ENCODE data around the gene WDFY4.

The WDFY4 gene

GRCh38 chr10:48714088-48714487 is 29.4 kb downstream of the WDFY4 start:
- Histone ChIP-seq H3K9ac (ENCODE audit: low read length) (no peak overlapping the region), H3K27ac (ENCODE audit: low read length, poor library complexity, severe bottlenecking) (no peak overlapping the region), H3K4ac (ENCODE audit: low read depth in 1 of 2, low read length in 2 of 2) (no peak overlapping the region), H2BK15ac (ENCODE audit: low read depth, poor library complexity, severe bottlenecking) (no peak overlapping the region), H3K79me1 (replicated peaks; ENCODE audit: low read length, poor library complexity, severe bottlenecking) (no peaks in the 10 kb centered on the region), H3K36me3 (ENCODE audit: control insufficient read depth in 1 of 2, insufficient read depth in 2 of 2, low read depth in 1 of 2, low read length in 2 of 2) (no peaks in the 10 kb centered on the region), H2AK5ac (ENCODE audit: low read length, severe bottlenecking) (no peak overlapping the region), H2BK5ac (ENCODE audit: low read depth, low read length, poor library complexity, severe bottlenecking) (no peak overlapping the region), H3K14ac (ENCODE audit: low read length in 2 of 2) (no peak overlapping the region), H3K4me3 (ENCODE audit: insufficient read depth in 1 of 2, low read depth in 1 of 2, low read length in 2 of 2) (no peak overlapping the region), H3K4me1 (ENCODE audit: control insufficient read depth, insufficient read depth, low read depth, low read length) (no peaks in the 10 kb centered on the region), H3K18ac (ENCODE audit: low read depth in 1 of 2, low read length in 2 of 2) (no peak overlapping the region), H2BK120ac (ENCODE audit: low read depth, low read length) (no peak overlapping the region), H3K23ac (ENCODE audit: low read length in 2 of 2) (no peak overlapping the region), H3K27me3 (ENCODE audit: control insufficient read depth in 1 of 2, insufficient read depth in 1 of 2, low read length in 2 of 2) (peaks cover 8 to 59% of the 10 kb centered on the region in 2 experiments), H3K9me3 (ENCODE audit: control insufficient read depth, low read length) (peaks cover 7% of the 10 kb centered on the region), H4K91ac (ENCODE audit: low read length) (no peak overlapping the region), H4K8ac (ENCODE audit: low read length) (no peak overlapping the region), H2BK12ac (ENCODE audit: low read length in 2 of 2) (no peak overlapping the region), H3K4me2 (ENCODE audit: low read length, poor library complexity, severe bottlenecking) (no peak overlapping the region), H2AFZ (ENCODE audit: low read depth, low read length) (no peak overlapping the region)
- DNase-seq, result no peak

GRCh38 chr10:48716416-48716815 is 31.7 kb downstream of the WDFY4 start:
- no peak overlapping the region for H2BK12ac ChIP-seq (ENCODE audit: low read length in 2 of 2)
- no peak overlapping the region for H3K14ac ChIP-seq (ENCODE audit: low read length in 2 of 2)
- no peak overlapping the region for H3K4me2 ChIP-seq (ENCODE audit: low read length, poor library complexity, severe bottlenecking)
- no peaks in the 10 kb centered on the region for H3K4me1 ChIP-seq (ENCODE audit: control insufficient read depth, insufficient read depth, low read depth, low read length)
- no peak for DNase-seq
- H3K4ac ChIP-seq (ENCODE audit: low read depth in 1 of 2, low read length in 2 of 2), result no peak overlapping the region
- H4K8ac ChIP-seq (ENCODE audit: low read length), result no peak overlapping the region
- peaks cover 7 to 59% of the 10 kb centered on the region in 2 experiments for H3K27me3 ChIP-seq (ENCODE audit: control insufficient read depth in 1 of 2, insufficient read depth in 1 of 2, low read length in 2 of 2)
- H3K23ac ChIP-seq (ENCODE audit: low read length in 2 of 2), result no peak overlapping the region
- H2BK5ac ChIP-seq (ENCODE audit: low read depth, low read length, poor library complexity, severe bottlenecking), result no peak overlapping the region
- no peak overlapping the region for H2BK120ac ChIP-seq (ENCODE audit: low read depth, low read length)
- H4K91ac ChIP-seq (ENCODE audit: low read length), result no peak overlapping the region
- no peak overlapping the region for H2BK15ac ChIP-seq (ENCODE audit: low read depth, poor library complexity, severe bottlenecking)
- H3K18ac ChIP-seq (ENCODE audit: low read depth in 1 of 2, low read length in 2 of 2), result no peak overlapping the region
- no peak overlapping the region for H3K4me3 ChIP-seq (ENCODE audit: insufficient read depth in 1 of 2, low read depth in 1 of 2, low read length in 2 of 2)
- no peak overlapping the region for H2AK5ac ChIP-seq (ENCODE audit: low read length, severe bottlenecking)
- no peak overlapping the region for H3K27ac ChIP-seq (ENCODE audit: low read length, poor library complexity, severe bottlenecking)
- H3K36me3 ChIP-seq (ENCODE audit: control insufficient read depth in 1 of 2, insufficient read depth in 2 of 2, low read depth in 1 of 2, low read length in 2 of 2), result no peaks in the 10 kb centered on the region
- 58% methylated on average over 4 of the region's 4 CpGs for WGBS
- no peak overlapping the region for H3K9ac ChIP-seq (ENCODE audit: low read length)
- peaks cover 7% of the 10 kb centered on the region for H3K9me3 ChIP-seq (ENCODE audit: control insufficient read depth, low read length)
- H3K79me1 ChIP-seq (replicated peaks; ENCODE audit: low read length, poor library complexity, severe bottlenecking), result no peaks in the 10 kb centered on the region
- H2AFZ ChIP-seq (ENCODE audit: low read depth, low read length), result no peak overlapping the region

- Histone ChIP-seq H3K36me3 (ENCODE audit: control insufficient read depth in 1 of 2, insufficient read depth in 2 of 2, low read depth in 1 of 2, low read length in 2 of 2) (no peaks in the 10 kb centered on the region), H2AFZ (ENCODE audit: low read depth, low read length) (no peak overlapping the region), H3K4me3 (ENCODE audit: insufficient read depth in 1 of 2, low read depth in 1 of 2, low read length in 2 of 2) (no peak overlapping the region), H2BK12ac (ENCODE audit: low read length in 2 of 2) (no peak overlapping the region), H3K18ac (ENCODE audit: low read depth in 1 of 2, low read length in 2 of 2) (no peak overlapping the region), H4K8ac (ENCODE audit: low read length) (no peak overlapping the region), H2BK15ac (ENCODE audit: low read depth, poor library complexity, severe bottlenecking) (no peak overlapping the region), H3K9ac (ENCODE audit: low read length) (no peak overlapping the region), H3K23ac (ENCODE audit: low read length in 2 of 2) (no peak overlapping the region), H4K91ac (ENCODE audit: low read length) (no peak overlapping the region), H3K27ac (ENCODE audit: low read length, poor library complexity, severe bottlenecking) (no peak overlapping the region), H3K4me2 (ENCODE audit: low read length, poor library complexity, severe bottlenecking) (no peak overlapping the region), H3K27me3 (ENCODE audit: control insufficient read depth in 1 of 2, insufficient read depth in 1 of 2, low read length in 2 of 2) (peaks cover 10 to 64% of the 10 kb centered on the region in 2 experiments), H3K4me1 (ENCODE audit: control insufficient read depth, insufficient read depth, low read depth, low read length) (no peaks in the 10 kb centered on the region), H3K4ac (ENCODE audit: low read depth in 1 of 2, low read length in 2 of 2) (no peak overlapping the region), H3K79me1 (replicated peaks; ENCODE audit: low read length, poor library complexity, severe bottlenecking) (no peaks in the 10 kb centered on the region), H3K14ac (ENCODE audit: low read length in 2 of 2) (no peak overlapping the region), H3K9me3 (ENCODE audit: control insufficient read depth, low read length) (no peaks in the 10 kb centered on the region), H2BK5ac (ENCODE audit: low read depth, low read length, poor library complexity, severe bottlenecking) (no peak overlapping the region), H2BK120ac (ENCODE audit: low read depth, low read length) (no peak overlapping the region), H2AK5ac (ENCODE audit: low read length, severe bottlenecking) (no peak overlapping the region)
- DNase-seq, result no peak
- WGBS, result 66% methylated on average over 5 of the region's 5 CpGs
Measured at GRCh38 chr10:48720611-48721010, 35.9 kb downstream of the WDFY4 start.

- H3K4ac ChIP-seq (ENCODE audit: low read depth in 1 of 2, low read length in 2 of 2), result no peak overlapping the region
- H2BK12ac ChIP-seq (ENCODE audit: low read length in 2 of 2), result no peak overlapping the region
- no peak overlapping the region for H3K18ac ChIP-seq (ENCODE audit: low read depth in 1 of 2, low read length in 2 of 2)
- no peak overlapping the region for H2BK5ac ChIP-seq (ENCODE audit: low read depth, low read length, poor library complexity, severe bottlenecking)
- H2AFZ ChIP-seq (ENCODE audit: low read depth, low read length), result no peak overlapping the region
- no peak overlapping the region for H2BK120ac ChIP-seq (ENCODE audit: low read depth, low read length)
- H3K9ac ChIP-seq (ENCODE audit: low read length), result no peak overlapping the region
- H3K27me3 ChIP-seq (ENCODE audit: control insufficient read depth in 1 of 2, insufficient read depth in 1 of 2, low read length in 2 of 2), result peaks cover 10 to 62% of the 10 kb centered on the region in 2 experiments
- no peak overlapping the region for H3K4me2 ChIP-seq (ENCODE audit: low read length, poor library complexity, severe bottlenecking)
- no peaks in the 10 kb centered on the region for H3K36me3 ChIP-seq (ENCODE audit: control insufficient read depth in 1 of 2, insufficient read depth in 2 of 2, low read depth in 1 of 2, low read length in 2 of 2)
- WGBS, result 78% methylated on average over 11 of the region's 11 CpGs
- DNase-seq, result no peak
- H3K27ac ChIP-seq (ENCODE audit: low read length, poor library complexity, severe bottlenecking), result no peak overlapping the region
- H3K23ac ChIP-seq (ENCODE audit: low read length in 2 of 2), result no peak overlapping the region
- no peak overlapping the region for H3K4me3 ChIP-seq (ENCODE audit: insufficient read depth in 1 of 2, low read depth in 1 of 2, low read length in 2 of 2)
- no peak overlapping the region for H3K14ac ChIP-seq (ENCODE audit: low read length in 2 of 2)
- no peak overlapping the region for H2BK15ac ChIP-seq (ENCODE audit: low read depth, poor library complexity, severe bottlenecking)
- H3K9me3 ChIP-seq (ENCODE audit: control insufficient read depth, low read length), result no peaks in the 10 kb centered on the region
- no peaks in the 10 kb centered on the region for H3K4me1 ChIP-seq (ENCODE audit: control insufficient read depth, insufficient read depth, low read depth, low read length)
- no peak overlapping the region for H2AK5ac ChIP-seq (ENCODE audit: low read length, severe bottlenecking)
- H4K91ac ChIP-seq (ENCODE audit: low read length), result no peak overlapping the region
- no peaks in the 10 kb centered on the region for H3K79me1 ChIP-seq (replicated peaks; ENCODE audit: low read length, poor library complexity, severe bottlenecking)
- H4K8ac ChIP-seq (ENCODE audit: low read length), result no peak overlapping the region
Measured at GRCh38 chr10:48722153-48723145, 37.8 kb downstream of the WDFY4 start.
